Mesenchymal stem cell (in vitro differentiated cells and primary cell): Measurements from ENCODE around the gene CSPG4.

Experiments used
- DNase-seq: peaks from one replicate; pipeline ENCODE4 v3.0.0-alpha.2; 2013
- H2AFZ ChIP-seq: one replicate; pipeline ENCODE4 v1.6.1; 2013; ENCODE audit warnings: low read depth, mild to moderate bottlenecking, control low read depth, inconsistent platforms, low read length, moderate library complexity
- H2AK5ac ChIP-seq: 2 replicates; pipeline ENCODE4 v1.6.1; 2013; ENCODE audit warnings: low read length, moderate library complexity, mild to moderate bottlenecking, inconsistent platforms; ENCODE audit not compliant: severe bottlenecking
- H2BK120ac ChIP-seq: one replicate; pipeline ENCODE4 v1.6.1; 2013; ENCODE audit warnings: low read depth, mild to moderate bottlenecking, inconsistent platforms, low read length, moderate library complexity
- H2BK12ac ChIP-seq, 2 experiments: one replicate each; pipeline ENCODE4 v1.6.1; 2013; ENCODE audit warnings: inconsistent platforms in 2 of 2, low read length in 2 of 2, mild to moderate bottlenecking in 2 of 2, moderate library complexity in 2 of 2, control low read depth in 1 of 2
- H2BK15ac ChIP-seq: one replicate; pipeline ENCODE4 v1.6.1; 2013; ENCODE audit warnings: mild to moderate bottlenecking, low read depth, inconsistent platforms; ENCODE audit not compliant: poor library complexity, severe bottlenecking
- H2BK5ac ChIP-seq: 2 replicates; pipeline ENCODE4 v1.6.1; 2013; ENCODE audit warnings: low read depth, mild to moderate bottlenecking, low read length, control low read depth, inconsistent platforms; ENCODE audit not compliant: poor library complexity, severe bottlenecking
- H3K14ac ChIP-seq, 2 experiments: one replicate each; pipeline ENCODE4 v1.6.1; 2013; ENCODE audit warnings: inconsistent platforms in 2 of 2, low read length in 2 of 2, control low read depth in 1 of 2, mild to moderate bottlenecking in 1 of 2, moderate library complexity in 1 of 2
- H3K18ac ChIP-seq, 2 experiments: one replicate each; pipeline ENCODE4 v1.6.1; 2013; ENCODE audit warnings: inconsistent platforms in 2 of 2, low read length in 2 of 2, control low read depth in 1 of 2, low read depth in 1 of 2, mild to moderate bottlenecking in 1 of 2
- H3K23ac ChIP-seq, 2 experiments: one replicate each; pipeline ENCODE4 v1.6.1; 2013; ENCODE audit warnings: inconsistent platforms in 2 of 2, low read length in 2 of 2, mild to moderate bottlenecking in 2 of 2, moderate library complexity in 2 of 2, control low read depth in 1 of 2
- H3K27ac ChIP-seq: 2 replicates; pipeline ENCODE4 v1.5.1; 2013; ENCODE audit warnings: mild to moderate bottlenecking, moderate library complexity, low read length, control low read depth, inconsistent platforms; ENCODE audit not compliant: poor library complexity, severe bottlenecking
- H3K27me3 ChIP-seq, 2 experiments: 2 replicates each; pipeline versions ENCODE4 v1.6.1 to v1.7.0; 2013; ENCODE audit warnings: low read length in 2 of 2, mild to moderate bottlenecking in 2 of 2, moderate library complexity in 2 of 2, control low read depth in 1 of 2, inconsistent platforms in 1 of 2; ENCODE audit not compliant: control insufficient read depth in 1 of 2, insufficient read depth in 1 of 2
- H3K36me3 ChIP-seq, 2 experiments: 2 replicates each; pipeline versions ENCODE4 v1.6.1 to v1.7.0; 2013; ENCODE audit warnings: low read length in 2 of 2, control low read depth in 1 of 2, inconsistent platforms in 1 of 2, low read depth in 1 of 2, mild to moderate bottlenecking in 1 of 2; ENCODE audit not compliant: insufficient read depth in 2 of 2, control insufficient read depth in 1 of 2
- H3K4ac ChIP-seq, 2 experiments: one replicate each; pipeline ENCODE4 v1.6.1; 2013; ENCODE audit warnings: inconsistent platforms in 2 of 2, low read length in 2 of 2, mild to moderate bottlenecking in 2 of 2, moderate library complexity in 2 of 2, control low read depth in 1 of 2, low read depth in 1 of 2
- H3K4me1 ChIP-seq: 2 replicates; pipeline ENCODE4 v1.6.1; 2013; ENCODE audit warnings: low read depth, low read length, control low read depth; ENCODE audit not compliant: control insufficient read depth, insufficient read depth
- H3K4me2 ChIP-seq: 2 replicates; pipeline ENCODE4 v1.6.1; 2013; ENCODE audit warnings: low read length, mild to moderate bottlenecking, inconsistent platforms; ENCODE audit not compliant: poor library complexity, severe bottlenecking
- H3K4me3 ChIP-seq, 2 experiments: 2 replicates each; pipeline versions ENCODE4 v1.5.1 to v1.7.0; 2013; ENCODE audit warnings: low read length in 2 of 2, mild to moderate bottlenecking in 2 of 2, control low read depth in 1 of 2, low read depth in 1 of 2; ENCODE audit not compliant: insufficient read depth in 1 of 2
- H3K79me1 ChIP-seq: replicated peaks from 2 replicates; pipeline ENCODE4 v1.6.1; 2013; ENCODE audit warnings: mild to moderate bottlenecking, control low read depth, low read length, inconsistent platforms; ENCODE audit not compliant: poor library complexity, severe bottlenecking
- H3K9ac ChIP-seq: 2 replicates; pipeline ENCODE4 v1.7.0; 2013; ENCODE audit warnings: mild to moderate bottlenecking, low read length, moderate library complexity
- H3K9me3 ChIP-seq: 2 replicates; pipeline ENCODE4 v1.7.0; 2013; ENCODE audit warnings: mild to moderate bottlenecking, low read length; ENCODE audit not compliant: control insufficient read depth
- H4K8ac ChIP-seq: one replicate; pipeline ENCODE4 v1.6.1; 2013; ENCODE audit warnings: inconsistent platforms, mild to moderate bottlenecking, low read length, moderate library complexity
- H4K91ac ChIP-seq: one replicate; pipeline ENCODE4 v1.6.1; 2013; ENCODE audit warnings: mild to moderate bottlenecking, low read length, inconsistent platforms
- WGBS: methylation state at CpG from one replicate; pipeline ENCODE4 v1.1.7; 2013; ENCODE audit warnings: mixed read lengths; 5-methylcytosine and 5-hydroxymethylcytosine counted together

The CSPG4 gene

DNA sequence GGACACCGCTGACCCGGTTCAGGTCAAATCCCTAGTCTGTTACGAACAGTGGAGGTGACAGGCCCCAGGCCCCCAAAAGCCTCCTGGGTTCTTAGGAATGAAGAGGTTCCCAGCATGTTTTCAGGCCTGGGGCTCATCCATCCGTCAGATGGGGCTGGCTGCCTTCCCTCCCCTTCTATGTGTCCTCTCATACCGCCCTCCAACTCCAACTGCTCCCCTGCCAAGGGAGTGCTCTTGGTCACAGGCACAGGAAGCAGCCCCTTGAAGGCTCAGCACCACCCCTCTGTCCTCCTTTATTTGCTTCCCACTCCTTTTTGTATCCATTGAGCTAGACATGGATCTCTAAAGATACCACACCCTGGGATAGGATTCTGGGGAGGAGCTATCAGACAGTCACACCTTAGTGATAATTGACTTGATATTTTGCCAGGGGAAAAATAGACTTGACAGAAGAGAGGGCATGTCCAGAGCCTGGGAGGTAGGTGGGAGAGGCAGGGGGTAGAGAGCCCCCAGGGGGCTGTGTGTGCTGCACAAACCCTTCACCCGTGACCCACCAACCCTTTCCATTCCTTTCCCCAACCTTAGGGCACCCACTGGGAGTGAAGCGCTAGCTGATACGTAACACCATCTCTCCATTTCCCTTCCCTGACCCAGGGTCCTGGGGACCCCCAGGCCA is 10.7 kb upstream of the CSPG4 start:
- peak overlapping the region; percentile 57 to 92 for H3K18ac ChIP-seq
- peak overlapping the region; percentile 92 for H2BK15ac ChIP-seq
- H3K4ac ChIP-seq, result peak overlapping the region; percentile 42 to 66
- peak overlapping the region; percentile 57 to 92 for H2BK12ac ChIP-seq
- no peak overlapping the region for H3K23ac ChIP-seq
- H2AFZ ChIP-seq, result no peak overlapping the region
- H3K79me1 ChIP-seq, result no peaks in the 10 kb centered on the region
- peaks cover 17% of the 10 kb centered on the region for H3K4me1 ChIP-seq
- peak overlapping the region; percentile 43 for H2AK5ac ChIP-seq
- peak overlapping the region; percentile 53 for H4K8ac ChIP-seq
- H3K9ac ChIP-seq, result peak overlapping the region; percentile 89
- H3K14ac ChIP-seq, result no peak overlapping the region
- H3K4me3 ChIP-seq, result peak overlapping the region in 1 of 2 experiments; percentile 38
- WGBS, result 73% methylated on average over 5 of the region's 8 CpGs
- H3K9me3 ChIP-seq, result no peaks in the 10 kb centered on the region
- no peaks in the 10 kb centered on the region for H3K27me3 ChIP-seq
- H3K27ac ChIP-seq, result no peak overlapping the region
- H3K36me3 ChIP-seq, result no peaks in the 10 kb centered on the region
- peak overlapping the region; percentile 40 for H2BK120ac ChIP-seq
- peak overlapping the region; percentile 25 for H3K4me2 ChIP-seq
- H4K91ac ChIP-seq, result peak overlapping the region; percentile 61
- peak; percentile 60 for DNase-seq
- H2BK5ac ChIP-seq, result no peak overlapping the region

DNA sequence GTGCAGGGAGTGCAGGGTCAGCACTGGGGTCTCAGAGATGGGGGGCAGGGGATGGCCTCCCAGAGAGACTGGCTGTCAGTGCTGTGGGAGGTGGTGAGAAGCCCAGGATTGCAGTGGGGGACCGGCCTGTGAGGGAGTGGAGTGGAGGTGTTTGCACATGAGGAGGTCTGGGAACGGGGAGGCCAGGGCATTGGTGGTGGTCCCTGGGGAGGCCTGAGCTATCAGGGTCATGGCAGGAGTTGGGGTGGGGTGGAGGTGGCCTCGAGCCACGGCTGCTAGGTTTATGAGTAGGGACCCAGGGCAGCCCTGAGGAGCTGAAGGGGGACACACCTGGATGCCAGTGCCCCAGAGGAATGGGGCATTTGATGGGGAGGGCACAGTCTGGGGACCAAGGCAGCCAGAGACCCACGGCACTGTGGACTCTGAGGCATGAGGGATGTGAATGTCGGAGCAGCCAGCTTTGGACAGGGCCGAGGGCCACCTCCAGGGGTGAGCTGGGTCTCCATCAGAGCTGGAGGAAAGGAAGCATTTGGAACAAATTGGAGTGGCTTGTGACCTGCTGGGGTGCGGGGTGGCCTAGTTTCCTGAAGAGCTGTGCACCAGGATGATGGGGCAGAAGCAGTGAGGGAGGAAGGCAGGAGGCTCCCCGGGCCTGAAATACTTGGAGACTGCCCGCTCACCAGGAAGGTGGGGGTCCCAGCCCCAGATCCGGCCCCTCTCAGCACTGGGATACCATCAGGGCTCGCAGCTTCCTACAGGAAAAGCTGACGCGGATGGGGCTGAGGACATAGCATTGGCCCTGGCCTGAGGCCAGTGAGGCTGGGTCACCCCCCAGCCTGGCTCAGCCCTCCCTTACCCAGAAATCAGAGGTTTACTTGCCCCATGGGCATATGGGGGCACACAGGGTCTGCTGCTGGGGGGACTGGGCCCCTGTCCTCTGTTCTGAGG is 9.5 kb upstream of the CSPG4 start:
- Histone ChIP-seq H2BK5ac (no peak overlapping the region), H3K27ac (no peak overlapping the region), H3K4me1 (peaks cover 18% of the 10 kb centered on the region), H3K18ac (peak overlapping the region in 1 of 2 experiments; percentile 44), H4K8ac (no peak overlapping the region), H2BK15ac (peak overlapping the region; percentile 15), H2BK12ac (peak overlapping the region; percentile 38 to 69), H3K36me3 (no peaks in the 10 kb centered on the region), H3K9ac (no peak overlapping the region), H3K14ac (peak overlapping the region in 1 of 2 experiments; percentile 69), H3K23ac (no peak overlapping the region), H2AK5ac (no peak overlapping the region), H3K4me2 (no peak overlapping the region), H3K27me3 (no peaks in the 10 kb centered on the region), H3K79me1 (no peaks in the 10 kb centered on the region), H3K4ac (peak overlapping the region in 1 of 2 experiments; percentile 35), H4K91ac (peak overlapping the region; percentile 40), H2BK120ac (peak overlapping the region; percentile 24), H3K9me3 (no peaks in the 10 kb centered on the region), H2AFZ (no peak overlapping the region), H3K4me3 (no peak overlapping the region)
- 90% methylated on average over 14 of the region's 14 CpGs for WGBS
- no peak for DNase-seq

GRCh38 chr15:75721480-75721922 is 8.9 kb upstream of the CSPG4 start:
- Histone ChIP-seq H3K79me1 (no peaks in the 10 kb centered on the region), H2BK5ac (no peak overlapping the region), H3K4me3 (no peak overlapping the region), H3K9ac (no peak overlapping the region), H3K4ac (no peak overlapping the region), H2AFZ (no peak overlapping the region), H4K8ac (no peak overlapping the region), H3K27ac (no peak overlapping the region), H2BK12ac (peak overlapping the region in 1 of 2 experiments; percentile 32), H3K14ac (peak overlapping the region in 1 of 2 experiments; percentile 36), H3K27me3 (no peaks in the 10 kb centered on the region), H2BK15ac (peak overlapping the region; percentile 15), H4K91ac (peak overlapping the region; percentile 36), H3K4me2 (no peak overlapping the region), H3K9me3 (no peaks in the 10 kb centered on the region), H2BK120ac (no peak overlapping the region), H3K18ac (peak overlapping the region in 1 of 2 experiments; percentile 30), H3K36me3 (no peaks in the 10 kb centered on the region), H3K4me1 (peaks cover 18% of the 10 kb centered on the region), H2AK5ac (no peak overlapping the region), H3K23ac (no peak overlapping the region)
- no peak for DNase-seq
- WGBS, result 96% methylated on average over 12 of the region's 12 CpGs
